Measurements from ENCODE around the gene MYO16. TPM values are rescaled to one million over a fixed set of nuclear protein-coding genes. Genes with fewer than 3 reads are reported as not detected.

The MYO16 gene
- total RNA-seq, 2 experiments from 2014 or later = 0.53 to 1.1 TPM

- no peaks in the 10 kb centered on the region for H3K27me3 Mint-ChIP-seq
- ATAC-seq (ENCODE audit: low read depth) (no peak), DNase-seq (no peak)
- H3K36me3 Mint-ChIP-seq = no peaks in the 10 kb centered on the region
- H3K27ac Mint-ChIP-seq = no peak overlapping the region
- no peak overlapping the region for H3K4me3 Mint-ChIP-seq
- POLR2A ChIA-PET = no interaction called here
- peaks cover 2% of the 10 kb centered on the region for H3K9me3 Mint-ChIP-seq
- no peaks in the 10 kb centered on the region for H3K4me1 Mint-ChIP-seq
Measured at GRCh38 chr13:109096101-109096500, 466.7 kb downstream of the MYO16 start.

DNA sequence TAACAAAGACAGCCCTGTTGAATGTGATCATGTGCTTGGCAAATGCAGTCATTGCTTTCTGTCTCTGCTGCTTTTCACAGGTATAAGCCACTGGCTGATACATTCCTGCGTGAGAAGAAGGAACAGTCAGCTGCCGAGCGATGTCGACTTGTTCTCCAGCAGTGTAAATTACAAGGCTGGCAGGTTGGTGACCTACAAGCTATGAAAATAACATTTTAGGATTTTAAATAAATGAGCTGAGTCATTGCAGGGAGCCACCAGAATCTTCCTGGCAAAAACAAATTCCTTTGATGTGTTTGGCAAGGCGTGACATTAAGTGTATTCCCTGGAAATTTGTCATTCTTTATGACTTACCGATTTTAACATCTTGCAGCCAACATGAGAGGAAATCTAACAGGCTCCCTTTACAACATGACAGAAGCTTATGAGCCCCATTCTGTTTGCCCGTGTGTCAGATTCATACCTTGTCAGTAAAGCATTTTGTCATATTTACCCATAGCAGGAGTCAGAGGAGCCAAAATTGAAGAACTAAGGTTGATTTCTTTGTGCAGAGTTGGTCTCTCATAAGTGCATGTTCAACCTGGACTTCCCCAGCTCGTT is 471.4 kb downstream of the MYO16 start:
- Mint-ChIP-seq H3K27ac (no peak overlapping the region), H3K4me1 (no peaks in the 10 kb centered on the region), H3K36me3 (no peaks in the 10 kb centered on the region), H3K9me3 (no peaks in the 10 kb centered on the region), H3K4me3 (no peak overlapping the region), H3K27me3 (peaks cover 2% of the 10 kb centered on the region)
- DNase-seq = no peak
- ATAC-seq (ENCODE audit: low read depth) = no peak
- POLR2A ChIA-PET = no interaction called here

- Mint-ChIP-seq H3K27me3 (peaks cover 2% of the 10 kb centered on the region), H3K27ac (no peak overlapping the region), H3K4me1 (no peaks in the 10 kb centered on the region), H3K4me3 (no peak overlapping the region), H3K9me3 (no peaks in the 10 kb centered on the region), H3K36me3 (no peaks in the 10 kb centered on the region)
- no peak for DNase-seq
- POLR2A ChIA-PET = no interaction called here
- ATAC-seq (ENCODE audit: low read depth) = no peak
Measured at GRCh38 chr13:109101550-109102144, 472.2 kb downstream of the MYO16 start.

DNA sequence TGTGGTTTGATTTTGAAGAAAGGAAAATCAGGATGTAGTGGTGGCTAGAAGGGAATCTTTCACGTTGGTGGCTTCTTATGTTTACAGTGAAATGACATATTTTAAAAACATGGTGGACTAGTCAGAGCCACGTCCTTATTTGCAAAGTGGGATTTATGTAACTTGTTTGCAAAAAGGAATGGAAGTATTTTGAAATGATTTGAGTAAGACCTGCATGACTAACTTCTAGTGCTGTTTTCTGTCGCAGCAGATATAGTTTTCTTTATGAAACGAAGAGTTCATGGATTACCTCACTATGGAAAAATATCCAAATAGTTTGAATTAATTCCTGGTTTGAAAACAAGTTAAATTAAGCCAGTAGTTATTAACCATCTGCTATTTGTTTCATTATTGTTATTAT is 476.5 kb downstream of the MYO16 start:
- no peaks in the 10 kb centered on the region for H3K36me3 Mint-ChIP-seq
- no peak overlapping the region for H3K4me3 Mint-ChIP-seq
- H3K27ac Mint-ChIP-seq = no peak overlapping the region
- no peaks in the 10 kb centered on the region for H3K9me3 Mint-ChIP-seq
- no peaks in the 10 kb centered on the region for H3K4me1 Mint-ChIP-seq
- no peak for DNase-seq
- ATAC-seq (ENCODE audit: low read depth) = no peak
- peaks cover 2% of the 10 kb centered on the region for H3K27me3 Mint-ChIP-seq
- POLR2A ChIA-PET = no interaction called here

- ATAC-seq (ENCODE audit: low read depth) (no peak), DNase-seq (no peak)
- Mint-ChIP-seq H3K27ac (no peak overlapping the region), H3K9me3 (no peaks in the 10 kb centered on the region), H3K4me1 (no peaks in the 10 kb centered on the region), H3K27me3 (peaks cover 3% of the 10 kb centered on the region), H3K36me3 (no peaks in the 10 kb centered on the region), H3K4me3 (no peak overlapping the region)
- POLR2A ChIA-PET = no interaction called here
Measured at GRCh38 chr13:109110159-109110558, 480.7 kb downstream of the MYO16 start.

- Mint-ChIP-seq H3K9me3 (no peaks in the 10 kb centered on the region), H3K36me3 (no peaks in the 10 kb centered on the region), H3K4me1 (no peaks in the 10 kb centered on the region), H3K27me3 (peaks cover 3% of the 10 kb centered on the region), H3K4me3 (no peak overlapping the region), H3K27ac (no peak overlapping the region)
- ATAC-seq (ENCODE audit: low read depth) (no peak), DNase-seq (no peak)
- POLR2A ChIA-PET = no interaction called here
Measured at GRCh38 chr13:109111141-109111540, 481.7 kb downstream of the MYO16 start.

DNA sequence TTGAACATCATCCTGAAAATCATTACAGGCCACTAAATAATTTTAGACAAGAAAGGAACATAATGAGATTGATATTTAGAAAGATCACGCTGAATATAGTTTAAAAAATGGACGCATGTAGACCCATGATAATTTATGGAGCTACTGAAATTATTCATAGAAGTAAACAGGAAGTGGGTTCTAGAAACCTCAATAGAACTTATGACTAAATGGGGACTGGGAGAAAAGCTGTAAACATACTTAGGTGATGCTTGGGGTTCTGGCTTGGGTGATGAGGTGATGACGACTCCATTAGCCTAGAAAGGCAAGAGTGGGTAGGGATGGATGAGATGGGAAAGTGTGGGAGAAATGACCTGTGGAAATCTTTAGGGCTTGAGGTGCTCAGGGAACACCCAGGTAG is 484.0 kb downstream of the MYO16 start:
- Mint-ChIP-seq H3K27ac (no peak overlapping the region), H3K36me3 (no peaks in the 10 kb centered on the region), H3K9me3 (no peaks in the 10 kb centered on the region), H3K27me3 (peaks cover 3% of the 10 kb centered on the region), H3K4me3 (no peak overlapping the region), H3K4me1 (no peaks in the 10 kb centered on the region)
- POLR2A ChIA-PET = no interaction called here
- DNase-seq = no peak
- no peak for ATAC-seq (ENCODE audit: low read depth)

- POLR2A ChIA-PET = no interaction called here
- H3K27me3 Mint-ChIP-seq = peaks cover 3% of the 10 kb centered on the region
- no peaks in the 10 kb centered on the region for H3K9me3 Mint-ChIP-seq
- H3K36me3 Mint-ChIP-seq = no peaks in the 10 kb centered on the region
- no peaks in the 10 kb centered on the region for H3K4me1 Mint-ChIP-seq
- no peak for ATAC-seq (ENCODE audit: low read depth)
- no peak overlapping the region for H3K27ac Mint-ChIP-seq
- no peak for DNase-seq
- no peak overlapping the region for H3K4me3 Mint-ChIP-seq
Measured at GRCh38 chr13:109114162-109114561, 484.8 kb downstream of the MYO16 start.

DNA sequence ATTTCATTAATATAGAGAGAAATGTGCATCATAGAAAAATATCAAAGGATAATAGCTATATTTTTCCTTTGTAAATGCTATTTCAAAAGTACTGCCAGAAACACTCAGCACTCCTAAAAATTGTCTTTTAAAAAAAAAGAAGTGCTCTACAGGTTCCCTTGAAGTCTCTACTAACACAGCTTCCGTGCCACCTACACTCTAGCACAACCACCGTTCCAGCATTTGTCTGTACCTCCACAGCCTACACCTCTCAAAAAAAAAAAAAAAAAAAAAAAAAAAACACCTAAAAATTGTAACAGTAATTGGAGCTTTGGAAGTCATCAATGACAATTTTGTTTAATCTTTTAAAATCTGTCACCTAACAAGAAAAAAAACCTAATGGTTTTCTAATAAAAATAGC is 485.6 kb downstream of the MYO16 start:
- DNase-seq = no peak
- POLR2A ChIA-PET = no interaction called here
- no peaks in the 10 kb centered on the region for H3K4me1 Mint-ChIP-seq
- no peak for ATAC-seq (ENCODE audit: low read depth)
- no peaks in the 10 kb centered on the region for H3K9me3 Mint-ChIP-seq
- no peaks in the 10 kb centered on the region for H3K36me3 Mint-ChIP-seq
- H3K4me3 Mint-ChIP-seq = no peak overlapping the region
- H3K27ac Mint-ChIP-seq = no peak overlapping the region
- peaks cover 3% of the 10 kb centered on the region for H3K27me3 Mint-ChIP-seq

GRCh38 chr13:109118521-109118920 is 489.1 kb downstream of the MYO16 start:
- H3K4me1 Mint-ChIP-seq = no peaks in the 10 kb centered on the region
- DNase-seq (no peak), ATAC-seq (ENCODE audit: low read depth) (no peak)
- POLR2A ChIA-PET = no interaction called here
- H3K9me3 Mint-ChIP-seq = no peaks in the 10 kb centered on the region
- no peaks in the 10 kb centered on the region for H3K36me3 Mint-ChIP-seq
- no peaks in the 10 kb centered on the region for H3K27me3 Mint-ChIP-seq
- no peak overlapping the region for H3K4me3 Mint-ChIP-seq
- H3K27ac Mint-ChIP-seq = no peak overlapping the region

DNA sequence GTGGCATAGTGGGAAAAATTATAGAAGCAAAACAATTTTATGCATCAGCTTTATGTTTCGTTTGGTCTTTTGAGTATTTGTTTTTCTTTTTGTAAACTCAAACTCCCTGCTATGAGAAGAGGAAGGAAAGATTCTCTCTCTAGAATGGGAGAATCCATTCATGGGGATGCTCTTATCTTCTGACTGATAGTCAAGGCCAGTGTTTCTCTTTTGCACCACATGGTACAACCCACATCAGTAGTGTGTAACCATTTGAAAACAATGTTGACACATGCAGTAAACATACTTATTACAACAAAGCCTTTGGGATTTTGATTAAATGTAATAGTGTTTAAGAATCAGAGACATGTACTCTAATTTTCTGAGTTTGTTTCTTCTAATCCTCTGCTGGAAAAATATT is 490.5 kb downstream of the MYO16 start:
- ATAC-seq (ENCODE audit: low read depth) = no peak
- Mint-ChIP-seq H3K27me3 (no peaks in the 10 kb centered on the region), H3K27ac (no peak overlapping the region), H3K4me1 (no peaks in the 10 kb centered on the region), H3K36me3 (no peaks in the 10 kb centered on the region), H3K9me3 (no peaks in the 10 kb centered on the region), H3K4me3 (no peak overlapping the region)
- no peak for DNase-seq
- POLR2A ChIA-PET = no interaction called here

GRCh38 chr13:109121826-109122225 is 492.4 kb downstream of the MYO16 start:
- Mint-ChIP-seq H3K9me3 (no peaks in the 10 kb centered on the region), H3K36me3 (no peaks in the 10 kb centered on the region), H3K27me3 (no peaks in the 10 kb centered on the region), H3K4me3 (no peak overlapping the region), H3K4me1 (no peaks in the 10 kb centered on the region), H3K27ac (no peak overlapping the region)
- no peak for DNase-seq
- no peak for ATAC-seq (ENCODE audit: low read depth)
- POLR2A ChIA-PET = no interaction called here

DNA sequence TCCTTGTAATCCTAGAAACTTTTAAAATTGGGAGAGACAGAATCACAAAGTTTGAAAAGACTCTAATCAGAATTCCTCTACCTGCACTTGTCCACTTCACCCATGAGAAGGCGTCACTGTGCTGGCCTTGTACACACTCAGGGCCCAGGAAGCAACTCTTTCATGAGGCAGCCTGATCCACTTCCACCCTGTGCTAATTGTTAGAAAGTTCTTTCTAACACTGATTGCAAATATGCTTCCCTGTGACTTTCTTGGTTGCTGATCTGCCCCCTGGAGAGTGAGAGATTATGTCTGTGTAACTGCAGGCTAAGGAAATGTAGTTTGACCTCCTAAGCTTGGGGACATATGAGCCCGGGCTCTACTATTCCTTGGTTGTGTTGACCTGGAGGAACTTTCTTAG is 494.6 kb downstream of the MYO16 start:
- POLR2A ChIA-PET = no interaction called here
- DNase-seq (no peak), ATAC-seq (ENCODE audit: low read depth) (no peak)
- Mint-ChIP-seq H3K27ac (no peak overlapping the region), H3K9me3 (no peaks in the 10 kb centered on the region), H3K4me3 (no peak overlapping the region), H3K36me3 (no peaks in the 10 kb centered on the region), H3K4me1 (no peaks in the 10 kb centered on the region), H3K27me3 (no peaks in the 10 kb centered on the region)

DNA sequence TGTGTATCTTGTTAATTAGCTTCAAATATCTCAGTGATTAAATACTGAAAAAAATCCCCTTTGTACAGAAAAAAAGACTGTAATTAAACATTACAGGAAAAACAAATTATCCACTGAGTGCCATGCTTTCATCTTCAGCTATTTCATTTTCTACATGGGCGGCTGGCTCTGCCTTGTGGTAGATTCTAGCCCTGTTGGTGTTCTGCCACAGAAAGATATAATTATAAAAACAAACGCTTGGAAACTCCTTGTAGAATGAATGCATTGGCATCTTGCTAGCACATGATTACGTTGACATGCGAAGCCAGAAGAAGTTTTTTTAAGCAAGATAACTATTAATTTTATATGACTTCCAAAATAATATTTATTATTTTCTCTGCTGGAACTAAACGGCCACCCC is 496.8 kb downstream of the MYO16 start:
- H3K4me3 Mint-ChIP-seq = no peak overlapping the region
- POLR2A ChIA-PET = no interaction called here
- no peak overlapping the region for H3K27ac Mint-ChIP-seq
- no peaks in the 10 kb centered on the region for H3K27me3 Mint-ChIP-seq
- ATAC-seq (ENCODE audit: low read depth) = no peak
- no peak for DNase-seq
- no peaks in the 10 kb centered on the region for H3K36me3 Mint-ChIP-seq
- H3K4me1 Mint-ChIP-seq = no peaks in the 10 kb centered on the region
- H3K9me3 Mint-ChIP-seq = no peaks in the 10 kb centered on the region
